ES-I3 (cell line): ENCODE data around the gene INPP5A.
"Not testable (repeated sequence)": the region's sequence is repeated elsewhere in the genome, so short reads cannot be mapped to it uniquely, and the experiment has no call there.

Experiments used
- H3K36me3 ChIP-seq: 2 replicates; pipeline ENCODE4 v1.6.1; 2013; ENCODE audit warnings: mild to moderate bottlenecking, low read length, control low read depth, moderate library complexity; ENCODE audit not compliant: insufficient read depth
- H3K4me1 ChIP-seq: 2 replicates; pipeline ENCODE4 v1.6.1; 2013; ENCODE audit warnings: mild to moderate bottlenecking, control low read depth, low read length; ENCODE audit not compliant: insufficient read depth
- H3K9ac ChIP-seq: 2 replicates; pipeline ENCODE4 v1.6.1; 2013; ENCODE audit warnings: low read depth, mild to moderate bottlenecking, low read length, moderate library complexity
- H3K9me3 ChIP-seq: 2 replicates; pipeline ENCODE4 v1.6.1; 2013; ENCODE audit warnings: mild to moderate bottlenecking, low read length, moderate library complexity; ENCODE audit not compliant: control insufficient read depth, insufficient read depth

INPP5A gene

DNA sequence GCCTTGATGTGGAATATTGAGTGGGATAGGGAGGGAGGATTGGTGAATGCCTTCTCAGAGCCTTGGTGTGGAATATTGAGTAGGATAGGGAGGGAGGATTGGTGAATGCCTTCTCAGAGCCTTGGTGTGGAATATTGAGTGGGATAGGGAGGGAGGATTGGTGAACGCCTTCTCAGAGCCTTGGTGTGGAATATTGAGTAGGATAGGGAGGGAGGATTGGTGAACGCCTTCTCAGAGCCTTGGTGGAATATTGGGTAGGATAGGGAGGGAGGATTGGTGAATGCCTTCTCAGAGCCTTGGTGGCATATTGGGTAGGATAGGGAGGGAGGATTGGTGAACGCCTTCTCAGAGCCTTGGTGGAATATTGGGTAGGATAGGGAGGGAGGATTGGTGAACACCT is 16.0 kb downstream of the INPP5A start:
- H3K36me3 ChIP-seq, H3K9ac ChIP-seq, H3K9me3 ChIP-seq, H3K4me1 ChIP-seq: not testable (repeated sequence)

DNA sequence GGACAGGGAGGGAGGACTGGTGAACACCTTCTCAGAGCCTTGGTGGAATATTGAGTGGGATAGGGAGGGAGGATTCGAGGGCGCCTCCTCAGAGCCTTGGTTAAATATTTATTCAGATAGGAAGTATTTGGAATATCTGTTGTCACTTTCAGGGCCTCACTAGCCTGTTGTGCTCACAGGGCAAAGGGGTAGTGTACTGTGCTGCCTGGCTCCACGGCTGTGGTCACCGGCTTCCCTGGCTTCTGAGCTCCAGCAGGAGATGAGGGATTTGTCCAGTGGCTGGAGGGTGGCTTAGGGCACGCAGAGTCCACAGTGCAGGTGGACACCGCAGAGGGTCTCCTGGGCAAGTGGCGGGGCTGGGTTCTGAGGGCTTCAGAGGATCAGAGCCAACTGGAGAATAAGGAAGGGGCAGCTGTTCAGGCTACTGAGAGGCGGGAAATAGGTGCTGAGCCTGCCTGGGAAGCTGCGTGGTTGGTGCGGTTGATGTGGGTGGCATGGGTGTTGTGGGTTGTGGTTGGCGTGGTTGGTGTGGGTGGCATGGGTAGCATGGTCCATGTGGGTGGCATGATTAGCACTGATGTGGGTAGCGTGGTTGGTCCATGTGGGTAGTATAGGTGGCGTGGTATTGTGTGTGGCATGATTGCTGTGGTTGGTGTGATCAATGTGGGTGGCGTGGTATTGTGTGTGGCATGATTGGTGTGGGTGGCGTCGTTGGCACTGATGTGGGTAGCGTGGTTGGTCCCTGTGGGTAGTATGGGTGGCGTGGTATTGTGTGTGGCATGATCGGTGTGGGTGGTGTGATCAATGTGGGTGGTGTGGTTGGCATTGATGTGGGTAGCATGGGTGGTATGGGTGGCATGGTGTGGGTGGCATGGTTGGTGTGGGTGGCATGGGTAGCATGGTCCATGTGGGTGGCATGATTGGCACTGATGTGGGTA is 16.7 kb downstream of the INPP5A start:
- no peaks in the 10 kb centered on the region for H3K36me3 ChIP-seq
- H3K9me3 ChIP-seq, result no peaks in the 10 kb centered on the region
- no peak overlapping the region for H3K9ac ChIP-seq
- no peaks in the 10 kb centered on the region for H3K4me1 ChIP-seq

DNA sequence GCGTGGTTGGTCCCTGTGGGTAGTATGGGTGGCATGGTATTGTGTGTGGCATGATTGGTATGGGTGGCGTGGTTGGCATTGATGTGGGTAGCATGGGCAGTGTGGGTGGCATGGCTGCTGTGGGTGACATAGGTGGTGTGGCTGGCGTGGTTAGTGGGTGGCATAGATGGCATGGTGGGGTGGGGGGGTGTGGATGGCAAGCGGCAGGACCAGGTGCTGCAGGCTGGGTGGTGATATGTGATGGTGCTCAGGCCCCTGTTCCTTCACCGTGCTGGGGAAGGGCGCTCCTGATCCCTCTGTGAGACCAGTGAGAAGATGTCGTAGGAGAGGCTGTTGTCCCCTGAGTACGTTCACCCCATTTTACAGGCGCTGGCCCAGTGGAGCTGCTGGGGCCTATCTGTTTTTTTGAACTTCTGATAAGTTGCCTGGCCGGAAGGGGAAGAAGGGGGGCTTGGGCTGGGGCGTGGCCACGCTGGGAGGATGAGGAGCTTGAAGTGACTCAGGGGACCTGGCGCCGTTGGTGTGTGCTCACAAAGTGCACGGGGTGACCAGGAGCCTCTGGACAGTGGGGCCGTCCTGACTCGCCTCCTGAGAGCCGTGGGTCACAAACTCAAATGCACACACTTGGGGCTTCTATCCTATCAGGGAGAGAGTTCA is 17.5 kb downstream of the INPP5A start:
- Histone ChIP-seq H3K9me3 (no peaks in the 10 kb centered on the region), H3K9ac (no peak overlapping the region), H3K4me1 (no peaks in the 10 kb centered on the region), H3K36me3 (no peaks in the 10 kb centered on the region)

DNA sequence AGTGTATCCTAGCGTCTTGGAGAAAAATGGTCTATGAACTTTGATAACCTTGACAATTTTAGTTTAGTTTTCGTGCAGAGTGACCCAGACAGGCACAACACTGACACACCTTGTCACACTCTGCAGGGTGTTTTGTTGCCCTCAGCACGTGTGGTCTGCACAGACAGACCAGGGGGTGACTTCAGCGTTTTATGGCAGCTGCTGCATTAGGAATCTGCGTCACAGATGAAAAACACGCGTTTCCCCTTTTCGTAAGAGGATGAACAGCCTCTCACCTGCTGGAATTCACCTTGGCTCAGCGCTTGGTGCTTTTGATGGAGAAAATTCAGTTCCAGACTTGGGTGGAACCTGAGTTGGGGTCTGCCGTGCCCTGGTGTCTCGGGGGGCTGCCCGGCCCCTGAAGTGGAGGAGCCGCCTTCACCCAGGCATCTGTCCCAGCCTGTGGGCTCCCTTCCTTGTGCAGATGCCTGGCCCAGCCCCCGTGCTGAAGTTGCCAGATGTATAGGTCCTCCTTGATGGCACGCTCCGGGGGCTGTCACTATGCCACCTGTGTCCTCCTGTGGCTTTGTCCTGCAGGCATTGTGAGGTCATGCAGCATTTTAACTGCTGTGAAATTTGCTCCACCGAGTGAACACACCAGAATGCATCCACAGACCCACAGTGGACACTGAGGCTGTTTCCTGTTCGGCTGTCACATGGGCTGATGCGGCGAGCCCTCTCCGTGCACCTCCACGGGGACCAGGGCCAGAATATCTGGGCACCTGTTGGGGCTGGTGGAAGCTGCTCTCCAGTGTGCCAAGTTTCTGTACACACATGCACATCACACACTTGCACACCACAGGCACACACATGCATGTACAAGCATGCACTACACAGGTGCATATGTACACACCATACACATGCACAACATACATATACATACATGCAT is 18.3 kb downstream of the INPP5A start:
- Histone ChIP-seq H3K36me3 (no peaks in the 10 kb centered on the region), H3K9me3 (no peaks in the 10 kb centered on the region), H3K9ac (no peak overlapping the region), H3K4me1 (no peaks in the 10 kb centered on the region)

DNA sequence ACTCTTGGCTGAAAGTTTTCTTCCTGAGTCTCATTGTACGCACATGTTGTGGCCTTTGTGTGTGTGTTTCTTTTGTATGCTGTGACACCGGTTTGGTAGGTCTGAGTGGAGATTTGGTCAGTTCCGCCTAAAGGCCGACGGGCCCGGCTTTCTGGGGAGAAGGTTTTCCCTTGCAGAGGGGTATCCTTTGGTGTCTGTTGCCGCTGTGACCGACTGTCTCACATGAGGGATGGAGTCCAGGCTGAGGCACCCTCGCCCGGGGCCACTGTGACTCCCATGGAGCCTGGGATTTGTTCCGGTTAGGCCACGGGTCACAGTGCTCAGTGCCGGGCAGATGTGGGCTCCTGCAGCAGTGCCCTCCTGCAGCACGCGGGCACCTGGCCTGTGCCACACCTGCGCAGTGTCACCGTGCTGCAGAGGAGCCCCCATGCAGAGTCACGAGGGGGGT is 19.4 kb downstream of the INPP5A start:
- Histone ChIP-seq H3K36me3 (no peaks in the 10 kb centered on the region), H3K9ac (no peak overlapping the region), H3K9me3 (no peaks in the 10 kb centered on the region), H3K4me1 (no peaks in the 10 kb centered on the region)

DNA sequence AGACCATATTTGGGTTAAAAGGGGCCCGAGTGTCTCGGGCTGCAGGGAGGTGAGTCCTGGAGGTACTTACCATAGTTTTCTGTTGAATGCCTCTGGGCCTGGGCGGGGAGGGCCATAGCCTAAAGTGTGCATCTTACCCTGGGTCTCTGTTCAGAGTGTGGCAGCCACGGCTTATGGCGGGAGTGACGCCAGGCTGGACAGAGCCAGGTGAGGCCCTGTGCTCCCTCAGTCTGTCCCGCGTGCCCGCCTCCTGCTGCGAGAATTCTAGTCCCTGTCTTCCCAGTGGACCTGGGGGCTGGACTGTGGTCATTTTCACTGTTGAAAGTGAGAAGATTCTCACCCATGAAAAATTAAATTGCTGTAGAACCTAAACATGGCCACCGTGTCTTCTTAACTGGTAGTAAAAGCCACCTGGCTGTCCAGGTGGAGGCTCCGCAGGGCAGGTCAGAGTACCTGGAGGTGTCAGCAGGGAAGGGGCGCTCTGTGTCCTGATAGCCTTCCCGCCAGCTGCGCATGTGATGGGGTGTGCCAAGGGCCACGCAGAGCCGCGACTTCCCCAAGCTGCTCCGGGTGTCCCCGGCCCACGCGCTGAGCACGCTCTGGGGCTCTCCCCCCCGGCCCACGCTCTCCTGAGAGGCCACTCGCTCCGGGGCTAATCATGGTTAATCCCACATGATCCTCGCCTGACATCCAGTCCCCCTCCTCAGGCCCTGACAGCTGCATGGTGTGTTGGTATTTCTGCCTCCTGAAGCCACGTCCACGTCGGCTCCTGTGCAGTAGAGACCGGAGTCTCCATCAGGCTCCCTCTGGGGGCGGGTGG is 20.3 kb downstream of the INPP5A start:
- Histone ChIP-seq H3K4me1 (no peaks in the 10 kb centered on the region), H3K9me3 (no peaks in the 10 kb centered on the region), H3K36me3 (no peaks in the 10 kb centered on the region), H3K9ac (no peak overlapping the region)

DNA sequence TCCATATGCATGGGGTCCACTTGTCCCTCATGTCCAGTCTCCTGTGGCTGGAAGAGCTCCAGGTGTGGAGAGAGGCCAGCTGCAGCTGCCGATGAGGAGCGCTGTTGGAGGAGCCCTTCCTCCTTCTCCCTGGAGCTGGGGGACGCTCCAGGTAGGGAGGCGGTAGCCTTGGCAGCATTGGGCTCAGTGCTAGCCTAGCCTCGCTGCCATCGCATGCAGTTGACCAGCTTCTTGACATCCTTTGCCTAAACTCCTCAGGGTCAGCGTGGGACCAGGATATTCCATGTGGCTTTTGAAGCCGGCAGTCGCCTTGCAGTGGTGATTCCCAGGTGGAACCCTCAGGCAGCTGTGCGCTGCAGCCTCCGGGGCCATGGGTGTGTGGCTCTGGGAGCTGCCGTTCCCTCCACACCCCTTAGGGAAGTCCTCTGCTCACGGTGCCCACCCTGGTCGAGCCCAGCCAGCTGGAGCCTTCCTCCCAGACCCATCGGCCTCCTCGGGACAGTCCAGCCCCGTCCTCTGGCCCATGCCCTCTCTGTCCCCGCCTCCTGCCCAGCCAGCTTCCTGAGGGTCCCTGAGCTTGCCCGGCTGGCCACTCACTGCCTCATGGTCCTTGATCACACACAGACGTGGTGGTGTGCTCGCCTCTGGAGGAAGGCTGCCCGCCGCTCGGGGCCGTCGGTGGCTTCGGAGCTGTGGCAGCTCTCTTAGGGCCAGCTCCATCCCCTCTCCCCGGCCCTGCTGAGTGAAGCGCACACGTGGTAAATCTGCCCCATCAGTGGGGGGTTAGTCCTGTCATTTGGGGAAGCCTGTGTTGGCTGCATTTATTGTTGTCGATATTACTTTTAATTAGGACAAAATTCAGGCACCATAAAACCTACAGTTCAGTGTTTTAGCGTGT is 21.2 kb downstream of the INPP5A start:
- Histone ChIP-seq H3K4me1 (no peaks in the 10 kb centered on the region), H3K9me3 (no peaks in the 10 kb centered on the region), H3K9ac (no peak overlapping the region), H3K36me3 (no peaks in the 10 kb centered on the region)

DNA sequence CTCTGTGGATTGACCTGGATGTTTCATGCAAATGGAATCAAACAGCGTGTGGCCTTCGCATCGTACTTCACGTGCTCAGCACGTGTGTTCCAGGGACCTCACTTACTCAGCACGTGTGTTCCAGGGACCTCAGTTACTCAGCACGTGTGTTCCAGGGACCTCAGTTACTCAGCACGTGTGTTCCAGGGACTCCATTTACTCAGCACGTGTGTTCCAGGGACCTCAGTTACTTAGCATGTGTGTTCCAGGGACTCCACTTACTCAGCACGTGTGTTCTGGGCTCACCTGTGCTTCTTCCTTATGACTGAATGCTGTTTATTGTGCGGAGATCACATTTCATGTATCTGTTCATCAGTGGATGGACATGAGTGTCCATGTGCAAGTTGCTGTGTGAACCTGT is 22.0 kb downstream of the INPP5A start:
- Histone ChIP-seq H3K9me3 (no peaks in the 10 kb centered on the region), H3K9ac (no peak overlapping the region), H3K36me3 (no peaks in the 10 kb centered on the region), H3K4me1 (no peaks in the 10 kb centered on the region; the same call in 1 of the 2 replicates)

DNA sequence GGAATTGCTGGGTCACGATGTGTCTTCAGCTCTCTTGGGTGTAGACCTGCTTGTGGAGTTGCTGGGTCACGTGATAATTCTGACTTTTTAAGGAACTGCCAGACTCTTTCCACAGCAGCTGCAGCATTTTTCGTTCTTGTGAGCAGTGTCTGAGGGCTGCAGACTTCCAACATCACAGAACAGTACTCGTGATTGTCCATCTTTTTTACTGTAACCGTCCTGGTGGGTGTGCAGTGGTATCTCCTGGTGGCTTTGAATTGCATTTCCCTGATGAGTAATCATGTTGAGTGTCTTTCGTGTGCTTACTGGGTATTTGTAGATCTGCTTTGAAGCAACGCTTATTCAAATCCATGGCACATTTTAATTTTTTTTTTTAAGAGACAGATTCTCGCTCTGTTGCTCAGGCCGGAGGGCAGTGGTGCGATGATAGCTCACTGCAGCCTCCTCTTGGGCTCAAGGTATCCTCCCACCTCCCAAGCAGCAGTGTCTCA is 22.7 kb downstream of the INPP5A start:
- no peaks in the 10 kb centered on the region; the same call in 1 of the 2 replicates for H3K4me1 ChIP-seq

DNA sequence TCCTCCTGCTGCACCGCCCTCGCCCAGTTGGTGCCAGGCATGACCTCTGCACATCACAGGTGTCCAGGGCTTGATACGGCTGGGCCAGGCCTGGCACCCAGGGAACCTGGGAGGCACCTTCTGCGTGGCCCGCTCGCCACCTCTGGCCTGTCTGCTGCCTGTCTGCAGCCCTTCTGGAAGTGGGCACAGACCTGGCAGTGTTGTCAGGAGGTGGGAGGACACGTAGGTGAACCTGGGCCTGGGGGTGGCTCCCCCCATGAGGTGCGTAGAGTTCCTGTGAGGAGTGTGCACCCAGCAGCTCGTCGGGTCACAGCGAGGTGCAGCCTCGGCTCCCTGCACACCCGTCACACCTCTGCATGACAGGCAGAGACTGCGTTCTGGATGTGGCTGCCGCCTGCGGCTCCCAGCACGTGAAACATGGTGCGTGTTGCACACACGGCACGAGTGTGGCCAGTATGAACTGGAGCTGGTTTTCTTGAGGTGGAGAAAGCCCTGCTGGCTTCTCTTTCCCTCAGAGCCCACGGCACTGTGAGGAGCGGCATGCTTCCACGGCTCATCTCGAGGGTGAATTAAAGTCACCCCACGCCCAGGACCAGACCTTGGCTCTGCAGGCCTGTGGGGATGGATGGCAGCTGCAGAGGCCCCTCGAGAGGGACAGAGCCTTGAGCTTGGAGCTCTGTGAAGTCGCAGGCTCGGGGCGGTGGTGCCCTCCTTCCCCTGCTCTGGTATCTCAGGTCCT is 24.8 kb downstream of the INPP5A start:
- peaks cover 12% of the 10 kb centered on the region for H3K4me1 ChIP-seq
- no peaks in the 10 kb centered on the region for H3K36me3 ChIP-seq
- no peak overlapping the region for H3K9ac ChIP-seq
- H3K9me3 ChIP-seq, result no peaks in the 10 kb centered on the region

More for the DNA sequence above, 22.7 kb downstream of the INPP5A start:
- Histone ChIP-seq H3K9ac (no peak overlapping the region), H3K36me3 (no peaks in the 10 kb centered on the region), H3K9me3 (no peaks in the 10 kb centered on the region)

DNA sequence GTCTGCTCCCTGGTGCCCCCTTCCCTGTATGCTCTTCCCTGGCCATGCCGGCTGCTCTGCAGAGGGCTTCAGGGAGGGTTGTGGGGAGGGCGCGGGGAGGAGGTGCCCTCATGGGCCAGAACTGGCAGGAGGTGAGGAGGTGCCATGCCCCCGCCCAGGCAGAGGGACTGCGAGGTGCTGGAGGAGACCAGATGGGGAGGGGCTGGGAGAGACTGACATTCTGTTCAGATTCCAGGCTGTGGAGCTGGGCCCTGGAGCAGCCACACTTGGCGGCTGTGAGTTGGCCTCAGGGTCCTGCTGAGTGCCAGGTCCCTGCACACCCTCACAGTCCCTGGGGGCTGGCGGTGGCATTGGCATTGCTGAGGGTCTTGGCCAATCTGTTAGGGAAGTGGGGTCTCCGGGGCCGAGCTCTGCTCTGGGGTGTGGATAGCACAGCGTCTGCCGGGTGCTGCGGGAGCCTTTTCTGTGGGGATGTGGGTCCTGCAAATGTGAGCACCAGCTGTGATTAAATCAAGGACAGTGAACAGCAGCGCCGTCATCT is 25.4 kb downstream of the INPP5A start:
- H3K9me3 ChIP-seq, result no peaks in the 10 kb centered on the region
- H3K36me3 ChIP-seq, result no peaks in the 10 kb centered on the region
- no peak overlapping the region for H3K9ac ChIP-seq
- H3K4me1 ChIP-seq, result peaks cover 12% of the 10 kb centered on the region
